H9 (cell line): Measurements from ENCODE around the gene BRSK2. TPM values are rescaled to one million over a fixed set of nuclear protein-coding genes. Genes with fewer than 3 reads are reported as not detected.

Source experiments
- DNase-seq: peaks from one replicate; pipeline ENCODE4 v3.0.0-alpha.2; 2017
- H2AFZ ChIP-seq: one replicate; pipeline ENCODE4 v1.6.1; 2013; ENCODE audit warnings: mild to moderate bottlenecking, low read length, control low read depth, moderate library complexity
- H2AK5ac ChIP-seq: 2 replicates; pipeline ENCODE4 v1.6.1; 2013; ENCODE audit warnings: low read length, control low read depth, mixed read lengths; ENCODE audit not compliant: insufficient read length
- H2BK120ac ChIP-seq: one replicate; pipeline ENCODE4 v1.6.1; 2013; ENCODE audit warnings: low read depth, mild to moderate bottlenecking, low read length, control low read depth, inconsistent platforms; ENCODE audit not compliant: poor library complexity, severe bottlenecking
- H2BK12ac ChIP-seq: 2 replicates; pipeline ENCODE4 v1.6.1; 2013; ENCODE audit warnings: low read length, control low read depth, mixed read lengths, low read depth; ENCODE audit not compliant: insufficient read length
- H2BK15ac ChIP-seq: 2 replicates; pipeline ENCODE4 v1.6.1; 2013; ENCODE audit warnings: low read depth, low read length, control low read depth
- H2BK20ac ChIP-seq: one replicate; pipeline ENCODE4 v1.6.1; 2013; ENCODE audit warnings: low read depth, mild to moderate bottlenecking, low read length, control low read depth, inconsistent platforms; ENCODE audit not compliant: poor library complexity, severe bottlenecking
- H2BK5ac ChIP-seq: 2 replicates; pipeline ENCODE4 v1.6.1; 2013; ENCODE audit warnings: low read length, control low read depth, mixed read lengths; ENCODE audit not compliant: insufficient read length
- H3K14ac ChIP-seq: 2 replicates; pipeline ENCODE4 v1.6.1; 2013; ENCODE audit warnings: low read length, control low read depth; ENCODE audit not compliant: insufficient read depth
- H3K18ac ChIP-seq: 2 replicates; pipeline ENCODE4 v1.6.1; 2013; ENCODE audit warnings: low read depth, mild to moderate bottlenecking, mixed read lengths, low read length, control low read depth; ENCODE audit not compliant: insufficient read length
- H3K23ac ChIP-seq: 2 replicates; pipeline ENCODE4 v1.6.1; 2013; ENCODE audit warnings: low read length, control low read depth, mixed read lengths, low read depth; ENCODE audit not compliant: insufficient read length
- H3K23me2 ChIP-seq: 2 replicates; pipeline ENCODE4 v1.6.1; 2013; ENCODE audit warnings: low read depth, mild to moderate bottlenecking, mixed read lengths, low read length, control low read depth; ENCODE audit not compliant: insufficient read length, poor library complexity, severe bottlenecking
- H3K27ac ChIP-seq: 2 replicates; pipeline ENCODE4 v1.5.1; 2013; ENCODE audit warnings: low read length, control low read depth, mixed read lengths, low read depth; ENCODE audit not compliant: insufficient read length
- H3K27me3 ChIP-seq: 2 replicates; pipeline ENCODE4 v1.6.1; 2013; ENCODE audit warnings: low read length, control low read depth, inconsistent platforms; ENCODE audit not compliant: insufficient read depth
- H3K4ac ChIP-seq: 2 replicates; pipeline ENCODE4 v1.6.1; 2013; ENCODE audit warnings: low read depth, mild to moderate bottlenecking, control low read depth, inconsistent platforms, low read length, moderate library complexity
- H3K4me1 ChIP-seq: 2 replicates; pipeline ENCODE4 v1.6.1; 2013; ENCODE audit warnings: low read length, control low read depth, inconsistent platforms; ENCODE audit not compliant: insufficient read depth
- H3K4me2 ChIP-seq: 2 replicates; pipeline ENCODE4 v1.6.1; 2013; ENCODE audit warnings: low read length, control low read depth, mixed read lengths; ENCODE audit not compliant: insufficient read length, insufficient read depth
- H3K56ac ChIP-seq: 2 replicates; pipeline ENCODE4 v1.6.1; 2013; ENCODE audit warnings: low read depth, mild to moderate bottlenecking, mixed read lengths, low read length, control low read depth; ENCODE audit not compliant: insufficient read length
- H3K79me1 ChIP-seq: 2 replicates; pipeline ENCODE4 v1.6.1; 2013; ENCODE audit warnings: low read depth, mild to moderate bottlenecking, moderate library complexity, low read length, control low read depth, inconsistent platforms; ENCODE audit not compliant: insufficient read depth, poor library complexity, severe bottlenecking
- H3K79me2 ChIP-seq: 2 replicates; pipeline ENCODE4 v1.6.1; 2013; ENCODE audit warnings: low read length, control low read depth, inconsistent platforms; ENCODE audit not compliant: insufficient read depth
- H3K9ac ChIP-seq: 2 replicates; pipeline ENCODE4 v1.6.1; 2013; ENCODE audit warnings: low read length, control low read depth, mixed read lengths; ENCODE audit not compliant: insufficient read length; ENCODE audit errors: extremely low read depth
- H3K9me3 ChIP-seq: one replicate; pipeline ENCODE4 v1.6.1; 2013; ENCODE audit warnings: low read depth, low read length, inconsistent platforms; ENCODE audit not compliant: control insufficient read depth
- H3T11ph ChIP-seq: one replicate; pipeline ENCODE4 v1.6.1; 2013; ENCODE audit warnings: mild to moderate bottlenecking, low read length, control low read depth, inconsistent platforms
- H4K20me1 ChIP-seq: one replicate; pipeline ENCODE4 v1.6.1; 2013; ENCODE audit not compliant: control insufficient read depth, insufficient read length, insufficient read depth
- H4K5ac ChIP-seq: 2 replicates; pipeline ENCODE4 v1.6.1; 2013; ENCODE audit warnings: low read depth, mild to moderate bottlenecking, mixed read lengths, low read length, control low read depth; ENCODE audit not compliant: insufficient read length
- H4K8ac ChIP-seq: replicated peaks from 2 replicates; pipeline ENCODE4 v1.6.1; 2013; ENCODE audit warnings: low read length, control low read depth, mixed read lengths, low read depth; ENCODE audit not compliant: insufficient read length
- H4K91ac ChIP-seq: 2 replicates; pipeline ENCODE4 v1.6.1; 2013; ENCODE audit warnings: low read depth, mild to moderate bottlenecking, moderate library complexity, mixed read lengths, low read length, control low read depth; ENCODE audit not compliant: insufficient read length
- H3K27ac Mint-ChIP-seq, 3 experiments: 2 replicates in 2 of 3; 3 replicates in 1 of 3; pipeline ENCODE4 v1.8.0; 2020 to 2021; ENCODE audit warnings: mixed read lengths in 3 of 3, mild to moderate bottlenecking in 1 of 3, moderate library complexity in 1 of 3
- H3K27me3 Mint-ChIP-seq: 2 replicates; pipeline ENCODE4 v1.8.0; 2021; ENCODE audit warnings: low read depth, mild to moderate bottlenecking, moderate library complexity, mixed read lengths
- H3K36me3 Mint-ChIP-seq, 3 experiments: 2 replicates in 2 of 3; 3 replicates in 1 of 3; pipeline ENCODE4 v1.8.0; 2020 to 2021; ENCODE audit warnings: low read depth in 3 of 3, mixed read lengths in 3 of 3; ENCODE audit not compliant: insufficient read depth in 1 of 3
- H3K4me1 Mint-ChIP-seq, 2 experiments: 2 replicates each; pipeline ENCODE4 v1.8.0; 2020; ENCODE audit warnings: mixed read lengths in 2 of 2
- H3K4me3 Mint-ChIP-seq, 2 experiments: 2 replicates in 1 of 2; 3 replicates in 1 of 2; pipeline ENCODE4 v1.8.0; 2020 to 2021; ENCODE audit warnings: mild to moderate bottlenecking in 2 of 2, mixed read lengths in 2 of 2, moderate library complexity in 1 of 2
- H3K9me3 Mint-ChIP-seq, 2 experiments: 2 replicates in 1 of 2; 3 replicates in 1 of 2; pipeline ENCODE4 v1.8.0; 2020; ENCODE audit warnings: mild to moderate bottlenecking in 2 of 2, mixed read lengths in 2 of 2, moderate library complexity in 1 of 2
- CTCF ChIP-seq: fragments of 200-600 bp; sonication (generic); conservative IDR thresholded peaks from 3 replicates; pipeline ENCODE4 v1.8.0; 2021; ENCODE audit warnings: antibody characterized with exemption, mild to moderate bottlenecking
- WGBS: extraction: QIAGEN DNeasy Blood & Tissue Kit; methylation state at CpG from one replicate; pipeline ENCODE4 v1.1.7; 2013; ENCODE audit warnings: missing lambda C conversion rate, low lambda C conversion rate, mixed read lengths; ENCODE audit not compliant: insufficient read length; ENCODE audit errors: extremely low coverage; 5-methylcytosine and 5-hydroxymethylcytosine counted together
- total RNA-seq: library from RNA; stranded (reverse); gene quantifications from 2 replicates; pipeline ENCODE4 v1.2.1, GENCODE V29; 2021

BRSK2 gene
- total RNA-seq, 1 experiment from 2014 or later = 28.4 TPM

DNA sequence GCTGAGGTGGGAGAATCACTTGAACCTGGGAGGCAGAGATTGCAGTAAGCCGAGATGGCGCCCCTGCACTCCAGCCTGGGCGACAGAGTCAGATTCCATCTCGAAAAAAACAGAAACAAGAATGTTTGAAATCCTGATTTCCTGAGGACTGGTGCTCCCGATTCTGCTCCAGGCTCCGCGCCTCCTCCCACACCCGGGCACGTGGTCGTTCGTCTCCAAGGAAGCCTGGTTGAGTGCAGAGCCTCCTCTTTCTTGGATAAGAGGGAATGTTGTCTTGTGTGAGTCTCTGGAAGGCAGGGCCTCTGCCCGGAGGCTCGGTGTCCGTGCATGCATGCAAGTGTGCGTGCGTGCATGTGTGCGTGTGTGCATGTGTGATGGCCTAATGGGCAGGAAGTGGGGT is 30.1 kb downstream of the BRSK2 start:
- H3K9me3 ChIP-seq = peaks cover 25% of the 10 kb centered on the region
- H4K91ac ChIP-seq = no peak overlapping the region
- H3K4me1 Mint-ChIP-seq = no peaks in the 10 kb centered on the region
- H3K27ac Mint-ChIP-seq = no peak overlapping the region
- no peak overlapping the region for H3T11ph ChIP-seq
- no peak overlapping the region for H2BK12ac ChIP-seq
- no peaks in the 10 kb centered on the region for H3K27me3 ChIP-seq
- no peak overlapping the region for H4K5ac ChIP-seq
- peaks cover 8% of the 10 kb centered on the region for H3K79me1 ChIP-seq
- no peaks in the 10 kb centered on the region for H3K23me2 ChIP-seq
- no peak overlapping the region for H3K9ac ChIP-seq
- H3K79me2 ChIP-seq = peaks cover 3% of the 10 kb centered on the region; the same call in 1 of the 2 replicates
- H4K8ac ChIP-seq = no peak overlapping the region
- no peak overlapping the region for H2BK15ac ChIP-seq
- H4K20me1 ChIP-seq = no peaks in the 10 kb centered on the region
- no peak overlapping the region for H3K23ac ChIP-seq
- peaks cover 39 to 50% of the 10 kb centered on the region in 2 experiments for H3K9me3 Mint-ChIP-seq
- H2BK20ac ChIP-seq = no peak overlapping the region
- H3K4me1 ChIP-seq = no peaks in the 10 kb centered on the region
- H3K18ac ChIP-seq = no peak overlapping the region
- no peak overlapping the region for H3K27ac ChIP-seq
- H3K56ac ChIP-seq = no peak overlapping the region
- no peak overlapping the region for H2BK5ac ChIP-seq
- H3K36me3 Mint-ChIP-seq = peaks cover 24 to 35% (median 26%) of the 10 kb centered on the region in 3 experiments
- no CpG with 5 or more reads among the region's 17 CpGs for WGBS
- no peak overlapping the region for H2AK5ac ChIP-seq
- H3K4ac ChIP-seq = no peak overlapping the region
- peaks cover 8% of the 10 kb centered on the region for H3K27me3 Mint-ChIP-seq
- H2AFZ ChIP-seq = no peak overlapping the region
- no peak for DNase-seq
- H3K14ac ChIP-seq = no peak overlapping the region
- H3K4me2 ChIP-seq = no peak overlapping the region
- H2BK120ac ChIP-seq = no peak overlapping the region
- no peak overlapping the region for H3K4me3 Mint-ChIP-seq
- TF ChIP-seq CTCF = no peak
